K562 (cell line): ENCODE data around the gene NPAS1. TPM values are rescaled to one million over a fixed set of nuclear protein-coding genes. Genes with fewer than 3 reads are reported as not detected.

Source experiments
- E2F1 ChIP-seq: sonication (generic); formaldehyde crosslinking; IDR thresholded peaks from 2 replicates; pipeline ENCODE4 v1.8.1; 2023; ENCODE audit warnings: mild to moderate bottlenecking, missing genetic modification reagents, moderate library complexity
- EHMT2 ChIP-seq: fragments of 450-650 bp; IDR thresholded peaks from 2 replicates; pipeline ENCODE4 v1.6.1; 2018; ENCODE audit warnings: antibody characterized with exemption
- ESRRB ChIP-seq: fragments of 250-450 bp; sonication (Bioruptor Pico); IDR thresholded peaks from 2 replicates; pipeline ENCODE4 v1.5.0; 2020; ENCODE audit warnings: mild to moderate bottlenecking, moderate library complexity, borderline replicate concordance
- FOXJ2 ChIP-seq: fragments of 200-800 bp; sonication (Bioruptor generic); IDR thresholded peaks from 2 replicates; pipeline ENCODE4 v1.6.1; 2016; ENCODE audit warnings: missing genetic modification characterization, missing compliant biosample characterization
- KLF10 ChIP-seq: fragments of 250-450 bp; sonication (Bioruptor Pico); IDR thresholded peaks from 2 replicates; pipeline ENCODE4 v1.6.1; 2021; ENCODE audit warnings: matching md5 sums
- MCM7 ChIP-seq, 2 experiments: fragments of 450-650 bp; IDR thresholded peaks; 2 replicates each; pipeline ENCODE4 v1.6.1; 2016 to 2018
- MEIS2 ChIP-seq: fragments of 450-650 bp; IDR thresholded peaks from 2 replicates; pipeline ENCODE4 v1.6.1; 2014; ENCODE audit warnings: mild to moderate bottlenecking; ENCODE audit not compliant: partially characterized antibody
- MYBL2 ChIP-seq, 2 experiments: fragments of 450-650 bp in 1 of 2; sonication (generic) in 1 of 2; formaldehyde crosslinking in 1 of 2; IDR thresholded peaks; 2 replicates each; pipeline versions ENCODE4 v1.6.1 to v1.8.1; 2017 to 2022; ENCODE audit warnings: borderline replicate concordance in 1 of 2, inconsistent platforms in 1 of 2, low read depth in 1 of 2, mild to moderate bottlenecking in 1 of 2, missing genetic modification reagents in 1 of 2, moderate library complexity in 1 of 2
- PHF21A ChIP-seq: fragments of 450-650 bp; IDR thresholded peaks from 2 replicates; pipeline ENCODE4 v1.6.1; 2017; ENCODE audit warnings: low read depth, borderline replicate concordance
- PURB ChIP-seq: sonication (generic); formaldehyde crosslinking; IDR thresholded peaks from 2 replicates; pipeline ENCODE4 v1.9.0; 2021; ENCODE audit warnings: low read depth, mild to moderate bottlenecking, missing genetic modification reagents
- RAD21 ChIP-seq, 2 experiments: fragments of 250-450 bp in 1 of 2; fragments of 450-650 bp in 1 of 2; sonication (Bioruptor Pico) in 1 of 2; formaldehyde crosslinking in 1 of 2; IDR thresholded peaks in 1 of 2; conservative IDR thresholded peaks in 1 of 2; 2 replicates each; pipeline versions ENCODE4 v1.4.0 to v1.8.0; 2020 to 2022; ENCODE audit warnings: mild to moderate bottlenecking in 2 of 2, moderate library complexity in 1 of 2
- RBBP5 ChIP-seq: fragments of 200-600 bp; sonication (generic); IDR thresholded peaks from 2 replicates; pipeline ENCODE4 v1.6.1; 2012; ENCODE audit warnings: borderline replicate concordance, mild to moderate bottlenecking, low read length, control low read depth, inconsistent platforms; ENCODE audit not compliant: insufficient read depth, poor library complexity, severe bottlenecking
- SAFB ChIP-seq: fragments of 200-400 bp; formaldehyde crosslinking; IDR thresholded peaks from 2 replicates; pipeline ENCODE4 v1.6.1; 2017; ENCODE audit warnings: low read depth, low read length, borderline replicate concordance
- SETDB1 ChIP-seq: IDR thresholded peaks from one replicate; pipeline ENCODE4 v1.6.1; 2012; ENCODE audit warnings: low read length, control low read depth, inconsistent platforms
- ZBTB7A ChIP-seq: IDR thresholded peaks from 2 replicates; pipeline ENCODE4 v1.6.1; 2011; ENCODE audit warnings: low read depth, mild to moderate bottlenecking, low read length, moderate library complexity, borderline replicate concordance; ENCODE audit not compliant: control insufficient read depth
- polyA plus RNA-seq, 8 experiments: library from polyadenylated mRNA; depleted of rRNA in 4 of 8; stranded (reverse) in 5 of 8; unstranded in 3 of 8; fragments of >200 nt; fragmentation: Nextera tagmentation in 2 of 8; fragmentation: Illumina TruSeq in 1 of 8; extraction: Ambion mirVana in 2 of 8; extraction: Trizol in 1 of 8; gene quantifications; 2 replicates each; pipeline versions ENCODE4 v1.2.1 to v1.2.3, GENCODE V29; 2011 to 2014; ENCODE audit warnings: inconsistent platforms in 1 of 8, missing spikeins in 1 of 8
- total RNA-seq, 7 experiments: library from RNA; depleted of rRNA in 6 of 7; stranded (reverse); fragments of >200 nt in 6 of 7; fragmentation: Illumina TruSeq in 2 of 7; extraction: Trizol in 2 of 7; gene quantifications; 2 replicates each; pipeline versions ENCODE4 v1.2.1 to v1.2.3, GENCODE V29; 2011 to 2021; ENCODE audit warnings: low replicate concordance in 1 of 7
- TF ChIP-seq, protein P1 (sequence below): fragments of 250-450 bp; sonication (Bioruptor Pico); IDR thresholded peaks from 2 replicates; pipeline ENCODE4 v1.4.0; 2020; ENCODE audit warnings: mild to moderate bottlenecking, moderate library complexity
- TF ChIP-seq, protein P2 (sequence below): fragments of 250-450 bp; sonication (Bioruptor Pico); IDR thresholded peaks from 2 replicates; pipeline ENCODE4 v1.5.0; 2020; ENCODE audit warnings: mild to moderate bottlenecking
- TF ChIP-seq, protein P3 (sequence below), 2 experiments: fragments of 450-650 bp in 1 of 2; sonication (generic) in 1 of 2; formaldehyde crosslinking in 1 of 2; IDR thresholded peaks in 1 of 2; conservative IDR thresholded peaks in 1 of 2; 2 replicates each; pipeline versions ENCODE4 v1.6.1 to v1.8.1; 2016 to 2023; ENCODE audit warnings: mild to moderate bottlenecking in 2 of 2, moderate library complexity in 2 of 2, inconsistent platforms in 1 of 2, missing genetic modification reagents in 1 of 2
- TF ChIP-seq, protein P4 (sequence below): sonication (generic); formaldehyde crosslinking; IDR thresholded peaks from 2 replicates; pipeline ENCODE4 v1.8.1; 2022; ENCODE audit warnings: missing genetic modification reagents

The NPAS1 gene
- total and polyA plus RNA-seq, 9 of the 15 experiments (the other 6 are each of a cell fraction or from before 2014, with no cell fraction given), result 0.58 to 5.3 (median 2.0) TPM; not detected in 2

- TF ChIP-seq RAD21 (CRISPR knock-in tag; conservative IDR thresholded peaks at IDR 0.05 in 1 of 2, IDR thresholded peaks at IDR 0.05 in 1 of 2), result peak; percentile 48 to 65
- no peak for TF ChIP-seq MCM7 (IDR thresholded peaks at IDR 0.05)
- TF ChIP-seq PURB, result no peak
- TF ChIP-seq, protein P1, sequence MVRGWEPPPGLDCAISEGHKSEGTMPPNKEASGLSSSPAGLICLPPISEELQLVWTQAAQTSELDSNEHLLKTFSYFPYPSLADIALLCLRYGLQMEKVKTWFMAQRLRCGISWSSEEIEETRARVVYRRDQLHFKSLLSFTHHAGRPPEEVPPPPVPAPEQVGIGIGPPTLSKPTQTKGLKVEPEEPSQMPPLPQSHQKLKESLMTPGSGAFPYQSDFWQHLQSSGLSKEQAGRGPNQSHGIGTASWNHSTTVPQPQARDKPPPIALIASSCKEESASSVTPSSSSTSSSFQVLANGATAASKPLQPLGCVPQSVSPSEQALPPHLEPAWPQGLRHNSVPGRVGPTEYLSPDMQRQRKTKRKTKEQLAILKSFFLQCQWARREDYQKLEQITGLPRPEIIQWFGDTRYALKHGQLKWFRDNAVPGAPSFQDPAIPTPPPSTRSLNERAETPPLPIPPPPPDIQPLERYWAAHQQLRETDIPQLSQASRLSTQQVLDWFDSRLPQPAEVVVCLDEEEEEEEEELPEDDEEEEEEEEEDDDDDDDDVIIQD, result no peak
- no peak for TF ChIP-seq E2F1
- TF ChIP-seq, protein P2, sequence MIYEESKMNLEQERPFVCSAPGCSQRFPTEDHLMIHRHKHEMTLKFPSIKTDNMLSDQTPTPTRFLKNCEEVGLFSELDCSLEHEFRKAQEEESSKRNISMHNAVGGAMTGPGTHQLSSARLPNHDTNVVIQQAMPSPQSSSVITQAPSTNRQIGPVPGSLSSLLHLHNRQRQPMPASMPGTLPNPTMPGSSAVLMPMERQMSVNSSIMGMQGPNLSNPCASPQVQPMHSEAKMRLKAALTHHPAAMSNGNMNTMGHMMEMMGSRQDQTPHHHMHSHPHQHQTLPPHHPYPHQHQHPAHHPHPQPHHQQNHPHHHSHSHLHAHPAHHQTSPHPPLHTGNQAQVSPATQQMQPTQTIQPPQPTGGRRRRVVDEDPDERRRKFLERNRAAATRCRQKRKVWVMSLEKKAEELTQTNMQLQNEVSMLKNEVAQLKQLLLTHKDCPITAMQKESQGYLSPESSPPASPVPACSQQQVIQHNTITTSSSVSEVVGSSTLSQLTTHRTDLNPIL (CRISPR knock-in tag), result no peak
- TF ChIP-seq SAFB, result no peak
- TF ChIP-seq MYBL2 (IDR thresholded peaks at IDR 0.05; ENCODE audit: low read depth), result no peak
- no peak for TF ChIP-seq MYBL2 (CRISPR knock-in tag; IDR thresholded peaks at IDR 0.05; ENCODE audit: borderline replicate concordance)
- TF ChIP-seq EHMT2, result no peak
- TF ChIP-seq KLF10 (CRISPR knock-in tag), result no peak
- no peak for TF ChIP-seq FOXJ2 (tag)
- no peak for TF ChIP-seq ESRRB (CRISPR knock-in tag)
- TF ChIP-seq RBBP5, result no peak
- TF ChIP-seq, protein P3, sequence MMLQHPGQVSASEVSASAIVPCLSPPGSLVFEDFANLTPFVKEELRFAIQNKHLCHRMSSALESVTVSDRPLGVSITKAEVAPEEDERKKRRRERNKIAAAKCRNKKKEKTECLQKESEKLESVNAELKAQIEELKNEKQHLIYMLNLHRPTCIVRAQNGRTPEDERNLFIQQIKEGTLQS (IDR thresholded peaks at IDR 0.05), result peak; percentile 32; the same call in 1 of the 2 replicates
- TF ChIP-seq, protein P3 (CRISPR knock-in tag; conservative IDR thresholded peaks at IDR 0.05), result no peak
- TF ChIP-seq, protein P4, sequence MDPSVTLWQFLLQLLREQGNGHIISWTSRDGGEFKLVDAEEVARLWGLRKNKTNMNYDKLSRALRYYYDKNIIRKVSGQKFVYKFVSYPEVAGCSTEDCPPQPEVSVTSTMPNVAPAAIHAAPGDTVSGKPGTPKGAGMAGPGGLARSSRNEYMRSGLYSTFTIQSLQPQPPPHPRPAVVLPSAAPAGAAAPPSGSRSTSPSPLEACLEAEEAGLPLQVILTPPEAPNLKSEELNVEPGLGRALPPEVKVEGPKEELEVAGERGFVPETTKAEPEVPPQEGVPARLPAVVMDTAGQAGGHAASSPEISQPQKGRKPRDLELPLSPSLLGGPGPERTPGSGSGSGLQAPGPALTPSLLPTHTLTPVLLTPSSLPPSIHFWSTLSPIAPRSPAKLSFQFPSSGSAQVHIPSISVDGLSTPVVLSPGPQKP (CRISPR knock-in tag), result no peak
- TF ChIP-seq ZBTB7A, result peak; percentile 93
- TF ChIP-seq SETDB1, result no peak
- TF ChIP-seq PHF21A, result no peak
- TF ChIP-seq MEIS2, result peak; percentile 14
Measured at GRCh38 chr19:47035127-47036096, 15.8 kb downstream of the NPAS1 start (continued).
